WERI-Rb-1 (cell line): ENCODE results near the gene CTIF.

Experiments used
- DNase-seq: peaks from one replicate; pipeline ENCODE4 v3.0.0-alpha.2; 2020
- H3K27ac ChIP-seq: fragments of 250-450 bp; sonication (Bioruptor Pico); 2 replicates; pipeline ENCODE4 v1.5.1; 2020; ENCODE audit warnings: mild to moderate bottlenecking, moderate library complexity
- H3K27me3 ChIP-seq: fragments of 250-450 bp; sonication (Bioruptor Pico); 2 replicates; pipeline ENCODE4 v1.5.1; 2021; ENCODE audit warnings: mild to moderate bottlenecking, low read depth, moderate library complexity; ENCODE audit not compliant: insufficient read depth, severe bottlenecking
- H3K36me3 ChIP-seq: fragments of 250-450 bp; sonication (Bioruptor Pico); 2 replicates; pipeline ENCODE4 v1.5.1; 2020; ENCODE audit warnings: mild to moderate bottlenecking, moderate library complexity
- H3K4me3 ChIP-seq: 2 replicates; pipeline ENCODE4 v1.5.1; 2011; ENCODE audit warnings: low read depth, mild to moderate bottlenecking, control low read depth, low read length
- H3K9me3 ChIP-seq: fragments of 250-450 bp; sonication (Bioruptor Pico); 2 replicates; pipeline ENCODE4 v1.5.1; 2021; ENCODE audit warnings: mild to moderate bottlenecking, moderate library complexity; ENCODE audit not compliant: severe bottlenecking
- TF ChIP-seq, protein P1 (sequence below): IDR thresholded peaks from 2 replicates; pipeline ENCODE4 v1.5.1; 2011; ENCODE audit warnings: low read depth, mild to moderate bottlenecking, control low read depth, inconsistent platforms, low read length

The CTIF gene

DNA sequence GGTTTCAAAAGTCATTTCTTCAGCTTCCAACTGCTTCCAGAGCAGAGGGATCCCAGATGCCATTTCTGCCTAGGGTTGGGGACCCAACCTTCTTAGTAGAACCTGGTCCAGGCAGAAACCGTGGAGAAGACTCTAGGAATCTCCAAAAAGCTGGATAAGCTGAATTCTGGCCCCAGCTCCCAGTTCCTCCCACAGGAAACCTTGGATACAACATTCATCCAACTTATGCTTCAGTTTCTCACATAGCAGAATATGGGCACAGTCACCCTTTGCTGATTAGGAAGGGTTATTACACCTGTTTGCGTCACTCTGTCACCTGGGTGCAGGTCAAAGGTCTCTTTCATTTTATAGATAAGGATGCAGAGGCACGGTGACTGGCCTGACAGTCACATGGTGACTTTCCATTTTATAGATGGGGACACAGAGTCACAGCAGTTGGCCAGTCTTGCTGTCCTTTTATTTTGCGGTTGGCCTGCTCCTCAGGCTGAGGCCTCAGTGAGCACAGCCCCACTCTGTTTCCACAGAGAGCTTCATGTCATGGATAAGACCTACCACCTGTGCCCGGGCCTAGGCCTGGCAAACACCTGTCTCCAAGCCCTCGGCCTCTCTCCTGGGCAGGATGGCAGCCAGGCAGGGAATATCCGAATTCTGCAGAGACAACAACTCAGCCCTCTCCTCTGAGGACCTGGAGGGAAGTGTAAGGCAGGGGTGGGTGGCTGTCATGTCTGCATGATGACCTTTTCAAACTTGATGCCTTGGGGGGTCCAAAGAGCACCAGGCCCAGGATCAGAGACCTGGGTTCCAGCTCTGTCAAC, 263.1 kb downstream of the CTIF start:
- no peak overlapping the region for H3K27ac ChIP-seq
- H3K27me3 ChIP-seq = no peaks in the 10 kb centered on the region
- peak; percentile 6 for DNase-seq
- H3K4me3 ChIP-seq = no peak overlapping the region
- H3K9me3 ChIP-seq = no peaks in the 10 kb centered on the region
- TF ChIP-seq, protein P1, sequence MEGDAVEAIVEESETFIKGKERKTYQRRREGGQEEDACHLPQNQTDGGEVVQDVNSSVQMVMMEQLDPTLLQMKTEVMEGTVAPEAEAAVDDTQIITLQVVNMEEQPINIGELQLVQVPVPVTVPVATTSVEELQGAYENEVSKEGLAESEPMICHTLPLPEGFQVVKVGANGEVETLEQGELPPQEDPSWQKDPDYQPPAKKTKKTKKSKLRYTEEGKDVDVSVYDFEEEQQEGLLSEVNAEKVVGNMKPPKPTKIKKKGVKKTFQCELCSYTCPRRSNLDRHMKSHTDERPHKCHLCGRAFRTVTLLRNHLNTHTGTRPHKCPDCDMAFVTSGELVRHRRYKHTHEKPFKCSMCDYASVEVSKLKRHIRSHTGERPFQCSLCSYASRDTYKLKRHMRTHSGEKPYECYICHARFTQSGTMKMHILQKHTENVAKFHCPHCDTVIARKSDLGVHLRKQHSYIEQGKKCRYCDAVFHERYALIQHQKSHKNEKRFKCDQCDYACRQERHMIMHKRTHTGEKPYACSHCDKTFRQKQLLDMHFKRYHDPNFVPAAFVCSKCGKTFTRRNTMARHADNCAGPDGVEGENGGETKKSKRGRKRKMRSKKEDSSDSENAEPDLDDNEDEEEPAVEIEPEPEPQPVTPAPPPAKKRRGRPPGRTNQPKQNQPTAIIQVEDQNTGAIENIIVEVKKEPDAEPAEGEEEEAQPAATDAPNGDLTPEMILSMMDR = no peak
- H3K36me3 ChIP-seq = peaks cover 27% of the 10 kb centered on the region

DNA sequence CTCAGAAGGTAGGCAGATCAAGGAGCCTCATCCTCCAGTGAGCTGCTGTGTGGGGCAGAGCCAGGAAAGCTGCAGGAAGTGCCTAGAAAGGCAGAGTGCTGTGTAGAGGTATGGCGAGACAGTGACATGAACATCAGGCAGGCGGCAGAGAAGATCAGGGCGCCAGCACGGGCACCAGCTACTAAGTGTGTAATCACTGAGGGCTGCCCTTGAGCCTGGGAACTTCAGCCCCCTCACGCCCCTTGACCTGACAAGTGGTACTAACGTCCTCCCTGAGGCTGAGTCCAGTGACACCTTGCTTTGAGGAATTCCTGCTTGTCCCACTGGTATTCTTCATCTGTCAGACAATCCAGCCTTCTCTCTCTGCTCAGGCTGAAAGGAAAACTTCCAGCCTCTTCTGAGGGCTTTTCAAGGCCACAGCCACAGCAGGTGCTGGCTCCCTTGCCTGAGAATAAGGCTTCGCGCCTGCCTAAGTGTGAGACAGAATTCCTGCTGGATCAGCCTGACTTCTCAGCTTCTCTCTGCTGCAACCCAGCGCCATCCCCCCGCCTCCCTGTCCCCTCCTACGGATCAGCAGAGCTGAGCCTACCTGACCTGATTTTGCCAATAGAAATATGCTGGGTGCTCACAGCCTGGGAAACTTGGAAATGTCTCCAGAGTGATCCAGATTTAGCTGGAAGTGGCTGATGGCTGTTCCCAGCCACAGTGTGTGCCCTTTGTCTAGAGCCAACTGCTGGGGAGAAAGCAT, 263.9 kb downstream of the CTIF start:
- Histone ChIP-seq H3K4me3 (no peak overlapping the region), H3K27me3 (no peaks in the 10 kb centered on the region), H3K36me3 (peaks cover 27% of the 10 kb centered on the region), H3K9me3 (no peaks in the 10 kb centered on the region), H3K27ac (no peak overlapping the region; the same call in 1 of the 2 replicates)
- peak; percentile 65 for DNase-seq
- TF ChIP-seq, protein P1 = no peak

DNA sequence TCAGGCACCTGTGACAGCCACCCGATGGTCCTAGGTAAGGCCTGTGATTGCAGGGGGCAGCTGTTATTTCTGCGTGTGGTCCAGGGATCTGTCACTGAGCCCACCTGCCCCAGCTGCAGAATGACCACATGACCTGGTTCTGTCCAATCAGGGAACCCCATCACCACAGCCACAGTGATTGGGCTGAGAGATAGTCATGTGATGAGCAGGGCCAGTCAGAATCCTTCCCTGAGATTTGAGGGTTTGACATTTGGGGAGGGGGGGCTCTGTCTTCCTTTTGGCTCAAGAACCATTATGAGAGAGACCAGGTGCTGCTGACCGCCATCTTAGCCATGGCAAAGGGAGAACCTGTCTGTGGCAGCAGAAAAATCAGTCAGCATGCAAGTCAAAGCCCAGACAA, 264.7 kb downstream of the CTIF start:
- Histone ChIP-seq H3K36me3 (peaks cover 27% of the 10 kb centered on the region), H3K27me3 (no peaks in the 10 kb centered on the region), H3K9me3 (no peaks in the 10 kb centered on the region)

DNA sequence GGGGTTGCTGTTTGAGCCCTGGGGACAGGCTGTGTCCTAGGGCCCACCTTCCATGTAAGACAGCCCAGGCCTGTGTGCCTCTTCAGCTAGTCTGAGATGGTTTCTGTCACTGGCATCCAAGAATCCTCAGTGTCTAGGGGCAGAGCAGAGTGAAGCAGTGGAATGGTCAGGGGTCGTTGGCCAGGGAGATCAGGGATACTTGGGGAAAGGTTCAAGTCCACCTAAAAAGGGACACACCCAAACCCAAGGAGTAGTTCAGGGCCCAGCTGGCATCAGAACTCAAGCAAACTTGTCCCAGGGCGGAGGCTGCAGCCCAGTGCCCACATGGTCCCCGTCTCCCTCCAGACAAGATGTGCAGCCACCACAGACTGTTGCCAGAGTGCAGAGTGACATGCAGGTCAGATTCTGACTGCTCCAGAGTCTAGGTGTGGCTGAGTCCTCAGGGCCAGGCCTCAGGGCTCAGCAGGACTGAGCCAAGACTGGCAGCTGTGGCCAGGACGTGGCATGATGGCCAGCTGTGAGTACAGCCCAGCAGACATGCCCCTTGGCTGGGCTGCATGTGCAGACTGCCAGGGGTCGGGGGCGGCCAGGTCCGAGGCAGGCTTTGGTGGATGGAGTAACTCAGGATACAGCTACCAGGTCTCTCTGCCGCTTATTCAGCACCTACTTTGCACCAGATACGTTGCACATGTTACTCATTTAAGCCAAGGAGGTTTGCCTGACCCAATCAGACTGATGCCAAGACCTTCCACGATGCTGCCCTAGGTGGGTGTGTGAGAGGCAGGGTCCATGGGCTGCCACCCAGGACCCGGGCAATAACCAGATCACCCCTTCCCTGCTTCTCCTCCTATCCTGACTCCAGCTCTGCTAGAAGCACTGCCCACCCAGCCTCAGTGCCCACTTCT, 265.4 kb downstream of the CTIF start:
- Histone ChIP-seq H3K36me3 (peaks cover 27% of the 10 kb centered on the region), H3K4me3 (no peak overlapping the region), H3K27me3 (no peaks in the 10 kb centered on the region), H3K9me3 (no peaks in the 10 kb centered on the region), H3K27ac (no peak overlapping the region)
- peak; percentile 5 for DNase-seq
- TF ChIP-seq, protein P1 = no peak

More for the DNA sequence above, 264.7 kb downstream of the CTIF start:
- TF ChIP-seq, protein P1 = no peak
- Histone ChIP-seq H3K4me3 (no peak overlapping the region), H3K27ac (no peak overlapping the region)
- DNase-seq = peak; percentile 8

DNA sequence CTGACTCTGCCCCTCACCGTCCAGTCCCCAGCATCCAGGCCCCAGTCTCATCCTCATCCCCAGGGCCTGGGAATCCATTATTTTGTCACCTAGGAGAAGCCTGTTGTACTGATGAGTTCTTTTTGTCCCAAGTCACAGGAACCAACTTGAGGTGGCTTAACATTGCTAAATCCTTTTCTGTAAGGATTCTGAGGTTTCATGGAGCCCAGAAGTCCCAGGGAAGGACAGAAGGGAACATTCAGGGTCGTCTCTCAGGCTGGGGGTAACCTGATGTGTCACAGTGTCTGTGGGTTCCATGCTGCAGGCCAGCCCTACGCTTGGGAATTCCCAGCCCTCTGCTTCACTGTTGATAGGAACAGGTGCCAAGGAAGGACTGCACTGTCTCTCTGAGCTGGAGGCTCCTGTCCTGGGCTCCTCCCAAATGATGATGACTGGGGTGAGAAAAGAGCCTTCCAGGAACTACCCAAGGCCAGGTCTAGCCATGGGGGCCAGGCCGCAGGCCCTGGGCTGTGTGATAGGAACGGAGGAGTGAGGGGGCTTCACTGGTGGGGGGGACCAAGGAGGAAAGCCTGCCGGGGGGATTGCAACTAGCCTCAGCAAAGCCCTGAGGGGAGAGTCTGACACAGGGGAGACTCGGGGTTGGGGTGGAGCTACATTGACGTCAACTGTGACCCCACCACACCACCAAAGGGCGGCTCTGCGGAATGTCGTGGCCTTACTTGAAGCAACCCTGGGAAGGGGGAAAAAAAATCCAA, 266.2 kb downstream of the CTIF start:
- DNase-seq = peak; percentile 3
- Histone ChIP-seq H3K4me3 (no peak overlapping the region), H3K27me3 (no peaks in the 10 kb centered on the region), H3K9me3 (no peaks in the 10 kb centered on the region), H3K27ac (no peak overlapping the region), H3K36me3 (peaks cover 25% of the 10 kb centered on the region)
- TF ChIP-seq, protein P1 = no peak
